Keratinocyte (primary cell): Measurements from ENCODE around the gene GALNS.

Source experiments
- EZH2 ChIP-seq: IDR thresholded peaks from one replicate; pipeline ENCODE4 v1.6.1; 2012; ENCODE audit warnings: inconsistent platforms, mild to moderate bottlenecking, low read length, moderate library complexity
- TF ChIP-seq, protein P1 (sequence below), 3 experiments: IDR thresholded peaks in 1 of 3; conservative IDR thresholded peaks in 1 of 3; optimal IDR thresholded peaks in 1 of 3; 2 replicates in 2 of 3; 3 replicates in 1 of 3; pipeline versions ENCODE3 to v1.5.1; 2011; ENCODE audit warnings: low read length in 3 of 3, mild to moderate bottlenecking in 3 of 3, moderate library complexity in 2 of 3, control low read depth in 1 of 3, inconsistent platforms in 1 of 3; ENCODE audit not compliant: insufficient read depth in 2 of 3; ENCODE audit errors: extremely low read depth in 1 of 3

DNA sequence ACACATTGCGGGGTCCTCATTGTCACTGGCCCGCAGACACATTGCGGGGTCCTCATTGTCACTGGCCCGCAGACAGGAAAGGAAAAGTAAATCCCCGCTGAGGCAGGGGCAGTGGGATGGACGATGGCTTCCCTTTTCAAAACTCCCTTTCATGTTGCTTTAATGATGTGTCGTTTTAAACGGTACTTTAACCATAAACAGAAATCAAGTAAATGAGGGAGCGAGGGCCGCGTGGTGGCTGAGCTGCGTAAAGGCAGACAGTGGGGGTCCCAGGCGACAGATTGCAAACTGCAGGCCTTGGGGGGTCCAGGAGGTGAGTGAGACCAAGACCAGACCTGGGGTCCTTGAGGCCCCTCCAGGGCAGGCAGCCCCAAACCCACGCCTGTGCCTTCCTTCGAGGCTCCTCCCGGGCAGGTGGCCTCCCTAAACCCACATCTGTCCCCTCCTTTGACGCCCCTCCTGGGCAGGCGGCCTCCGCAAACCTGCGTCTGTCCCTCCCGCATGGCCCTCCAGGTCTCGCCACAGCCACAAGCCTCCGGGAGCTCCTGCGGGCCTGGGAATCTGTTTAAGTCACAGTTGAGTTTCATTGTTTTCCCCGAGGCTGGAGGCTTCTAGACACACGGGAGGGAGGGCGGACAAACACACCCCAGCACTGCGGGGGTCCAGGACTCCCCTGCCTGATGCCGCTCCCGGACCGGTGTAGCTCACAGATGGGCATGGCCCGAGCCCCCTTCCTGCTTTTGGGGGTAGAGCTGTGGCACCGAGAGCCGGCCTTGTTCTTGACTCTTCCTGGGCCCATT, 79.1 kb downstream of the GALNS start:
- no peak for TF ChIP-seq EZH2
- TF ChIP-seq, protein P1, sequence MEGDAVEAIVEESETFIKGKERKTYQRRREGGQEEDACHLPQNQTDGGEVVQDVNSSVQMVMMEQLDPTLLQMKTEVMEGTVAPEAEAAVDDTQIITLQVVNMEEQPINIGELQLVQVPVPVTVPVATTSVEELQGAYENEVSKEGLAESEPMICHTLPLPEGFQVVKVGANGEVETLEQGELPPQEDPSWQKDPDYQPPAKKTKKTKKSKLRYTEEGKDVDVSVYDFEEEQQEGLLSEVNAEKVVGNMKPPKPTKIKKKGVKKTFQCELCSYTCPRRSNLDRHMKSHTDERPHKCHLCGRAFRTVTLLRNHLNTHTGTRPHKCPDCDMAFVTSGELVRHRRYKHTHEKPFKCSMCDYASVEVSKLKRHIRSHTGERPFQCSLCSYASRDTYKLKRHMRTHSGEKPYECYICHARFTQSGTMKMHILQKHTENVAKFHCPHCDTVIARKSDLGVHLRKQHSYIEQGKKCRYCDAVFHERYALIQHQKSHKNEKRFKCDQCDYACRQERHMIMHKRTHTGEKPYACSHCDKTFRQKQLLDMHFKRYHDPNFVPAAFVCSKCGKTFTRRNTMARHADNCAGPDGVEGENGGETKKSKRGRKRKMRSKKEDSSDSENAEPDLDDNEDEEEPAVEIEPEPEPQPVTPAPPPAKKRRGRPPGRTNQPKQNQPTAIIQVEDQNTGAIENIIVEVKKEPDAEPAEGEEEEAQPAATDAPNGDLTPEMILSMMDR (optimal IDR thresholded peaks at IDR 0.05 in 1 of 3, IDR thresholded peaks at IDR 0.05 in 1 of 3, conservative IDR thresholded peaks at IDR 0.05 in 1 of 3; ENCODE audit: extremely low read depth in 1 of 3, insufficient read depth in 2 of 3, low read length in 3 of 3) = no peak
